ENCODE measurements around the gene JAM2. TPM values are rescaled to one million over a fixed set of nuclear protein-coding genes. Genes with fewer than 3 reads are reported as not detected.
A peak's percentile ranks its signal among the peaks of the same experiment; 100 is the strongest.

Gene JAM2, protein sequence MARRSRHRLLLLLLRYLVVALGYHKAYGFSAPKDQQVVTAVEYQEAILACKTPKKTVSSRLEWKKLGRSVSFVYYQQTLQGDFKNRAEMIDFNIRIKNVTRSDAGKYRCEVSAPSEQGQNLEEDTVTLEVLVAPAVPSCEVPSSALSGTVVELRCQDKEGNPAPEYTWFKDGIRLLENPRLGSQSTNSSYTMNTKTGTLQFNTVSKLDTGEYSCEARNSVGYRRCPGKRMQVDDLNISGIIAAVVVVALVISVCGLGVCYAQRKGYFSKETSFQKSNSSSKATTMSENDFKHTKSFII
- 10 to 100 TPM; 12.3 to 15.6 TPM for total RNA-seq

DNA sequence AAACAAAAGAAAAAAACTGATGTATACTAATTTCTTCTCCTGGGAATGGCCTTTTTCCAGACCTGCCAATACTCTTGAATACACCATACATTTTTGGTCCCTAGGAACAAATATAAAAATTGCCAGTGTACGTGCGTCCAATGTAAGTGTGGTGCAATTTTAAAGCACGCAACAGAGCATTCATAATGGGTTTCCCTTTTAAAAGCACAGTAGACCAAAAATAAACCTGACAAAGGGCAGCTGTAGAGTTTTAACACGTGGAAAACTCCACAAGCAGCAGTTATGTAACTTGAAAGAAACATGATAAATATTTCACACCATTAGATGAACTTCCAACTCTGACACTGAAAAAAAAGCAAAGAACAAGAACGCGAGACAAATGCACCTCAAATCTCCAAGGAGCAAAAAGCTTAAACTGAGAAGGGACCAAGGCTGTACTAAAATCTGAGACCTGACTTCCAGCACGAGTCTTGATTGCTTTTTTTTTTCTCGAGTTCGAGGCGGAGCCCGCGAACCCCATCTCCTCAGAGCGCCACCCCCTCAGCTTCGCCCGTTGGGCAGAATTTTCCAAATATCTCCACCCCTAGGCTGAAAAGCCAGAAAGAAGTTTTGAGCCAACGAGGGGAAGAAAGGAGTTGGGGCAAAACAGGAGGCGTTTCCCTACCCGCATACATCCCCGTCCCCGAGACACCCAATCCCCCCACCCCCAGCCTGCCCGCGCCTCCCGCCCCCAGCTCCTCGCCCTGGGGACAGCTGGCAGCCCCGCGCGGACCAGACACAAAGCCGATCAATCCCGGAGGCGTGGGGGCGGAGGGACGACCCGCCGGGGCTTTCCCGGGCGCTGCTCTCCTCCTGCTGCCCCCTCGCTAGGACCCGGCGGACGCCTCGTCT is at the start of gene JAM2:
Gene JAM2, plus strand, starts transcription at position 599 of the 891 bp plus-strand sequence. CDS start 564 bp downstream, outside the sequence.
- H3K4me1 ChIP-seq: peaks cover 0 to 16% of the 10 kb centered on the region in 2 donors
- TF ChIP-seq, protein P1, sequence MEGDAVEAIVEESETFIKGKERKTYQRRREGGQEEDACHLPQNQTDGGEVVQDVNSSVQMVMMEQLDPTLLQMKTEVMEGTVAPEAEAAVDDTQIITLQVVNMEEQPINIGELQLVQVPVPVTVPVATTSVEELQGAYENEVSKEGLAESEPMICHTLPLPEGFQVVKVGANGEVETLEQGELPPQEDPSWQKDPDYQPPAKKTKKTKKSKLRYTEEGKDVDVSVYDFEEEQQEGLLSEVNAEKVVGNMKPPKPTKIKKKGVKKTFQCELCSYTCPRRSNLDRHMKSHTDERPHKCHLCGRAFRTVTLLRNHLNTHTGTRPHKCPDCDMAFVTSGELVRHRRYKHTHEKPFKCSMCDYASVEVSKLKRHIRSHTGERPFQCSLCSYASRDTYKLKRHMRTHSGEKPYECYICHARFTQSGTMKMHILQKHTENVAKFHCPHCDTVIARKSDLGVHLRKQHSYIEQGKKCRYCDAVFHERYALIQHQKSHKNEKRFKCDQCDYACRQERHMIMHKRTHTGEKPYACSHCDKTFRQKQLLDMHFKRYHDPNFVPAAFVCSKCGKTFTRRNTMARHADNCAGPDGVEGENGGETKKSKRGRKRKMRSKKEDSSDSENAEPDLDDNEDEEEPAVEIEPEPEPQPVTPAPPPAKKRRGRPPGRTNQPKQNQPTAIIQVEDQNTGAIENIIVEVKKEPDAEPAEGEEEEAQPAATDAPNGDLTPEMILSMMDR (IDR thresholded peaks at IDR 0.05): no peak
- no peaks in the 10 kb centered on the region for H3K27me3 ChIP-seq
- no peaks in the 10 kb centered on the region for H3K9me3 ChIP-seq
- H3K36me3 ChIP-seq: no peaks in the 10 kb centered on the region
- H3K4me3 ChIP-seq: peak within 1 kb of the TSS; percentile 68 to 85
- peak within 1 kb of the TSS; percentile 81 to 90 for H3K27ac ChIP-seq
- no peak for DNase-seq (ENCODE audit: low spot score)

DNA sequence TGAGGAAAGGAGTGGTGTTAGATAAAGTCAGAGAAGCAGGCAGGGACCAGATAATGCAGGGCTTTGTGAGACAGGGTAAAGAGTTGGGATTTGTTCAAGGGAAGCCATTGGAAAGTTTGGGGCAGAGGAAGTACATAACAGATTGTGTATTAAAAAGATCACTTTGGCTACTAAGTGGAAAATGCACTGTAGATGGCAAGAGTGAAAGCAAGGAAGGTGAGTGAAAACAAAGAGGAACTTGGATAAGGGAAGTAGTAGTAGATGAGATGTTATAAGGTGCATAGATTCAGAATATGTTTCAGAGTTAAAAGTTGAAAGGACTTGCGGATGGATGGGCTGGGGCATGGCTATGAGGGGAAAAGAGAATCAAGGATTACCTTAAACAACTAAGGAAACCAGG is 49.2 kb upstream of the JAM2 start:
- H3K4me3 ChIP-seq: no peak overlapping the region
- H3K27ac ChIP-seq: no peak overlapping the region
- H3K27me3 ChIP-seq: no peaks in the 10 kb centered on the region
- no peaks in the 10 kb centered on the region for H3K9me3 ChIP-seq
- H3K4me1 ChIP-seq: no peaks in the 10 kb centered on the region
- peaks cover 47% of the 10 kb centered on the region for H3K36me3 ChIP-seq
- DNase-seq (ENCODE audit: low spot score): no peak
- TF ChIP-seq, protein P1 (IDR thresholded peaks at IDR 0.05): no peak

DNA sequence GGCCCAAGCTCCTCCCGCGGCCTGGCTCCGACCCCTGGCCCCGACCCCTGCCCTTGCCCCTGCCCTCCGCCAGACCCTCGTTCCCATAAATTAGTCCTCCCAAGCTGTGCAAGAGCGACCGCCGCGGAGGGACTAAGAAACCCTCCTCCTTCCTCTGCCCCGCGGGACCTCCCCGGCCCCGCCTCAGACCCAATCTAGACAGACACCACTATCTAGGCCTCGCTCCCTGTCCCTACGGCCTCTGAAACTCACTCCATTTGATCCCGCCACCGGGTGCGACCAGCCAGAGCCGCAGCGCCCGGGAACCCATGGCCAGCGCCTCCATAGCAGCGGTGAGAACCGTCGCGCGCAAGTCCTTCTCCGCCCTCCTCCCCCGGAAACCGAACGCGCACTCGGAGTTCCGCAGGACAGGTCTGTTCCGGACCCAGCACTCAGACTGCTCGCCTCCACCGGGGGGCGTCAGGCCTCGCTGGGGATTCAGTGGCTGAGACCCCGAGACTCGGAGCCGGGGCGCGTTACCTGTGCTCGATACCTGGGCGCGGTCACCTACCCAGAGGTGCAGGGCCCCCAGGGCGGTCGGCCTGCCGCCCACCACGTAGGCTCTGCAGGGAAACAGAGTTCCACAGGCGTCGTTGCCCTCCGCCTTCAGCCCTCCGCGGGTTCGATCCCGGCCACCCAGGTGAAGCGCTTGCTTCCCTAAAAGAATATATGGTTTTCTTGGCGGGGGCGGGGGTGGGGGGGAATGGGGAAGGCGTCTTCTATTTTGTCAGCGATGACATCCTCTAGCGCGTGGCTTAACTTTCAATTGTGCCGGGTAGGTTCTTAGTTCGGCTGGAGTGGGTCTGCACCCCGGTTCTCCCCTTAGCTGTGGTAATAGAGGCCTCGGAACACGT is 31.7 kb upstream of the JAM2 start, which contains the start of gene MRPL39:
Gene MRPL39, minus strand, starts transcription at position 331 of the 893 bp plus-strand sequence. Its CDS starts 6 bp downstream, at position 325.
- H3K4me1 ChIP-seq: peaks cover 3 to 25% of the 10 kb centered on the region in 2 donors
- H3K36me3 ChIP-seq: peaks cover 10% of the 10 kb centered on the region
- peak within 1 kb of the TSS; percentile 84 to 85 for H3K27ac ChIP-seq
- no peaks in the 10 kb centered on the region for H3K9me3 ChIP-seq
- peak; percentile 86 for DNase-seq (ENCODE audit: low spot score)
- no peaks in the 10 kb centered on the region for H3K27me3 ChIP-seq
- H3K4me3 ChIP-seq: peak within 1 kb of the TSS; percentile 86 to 87
- TF ChIP-seq, protein P1 (IDR thresholded peaks at IDR 0.05): peak; percentile 43 to 67

DNA sequence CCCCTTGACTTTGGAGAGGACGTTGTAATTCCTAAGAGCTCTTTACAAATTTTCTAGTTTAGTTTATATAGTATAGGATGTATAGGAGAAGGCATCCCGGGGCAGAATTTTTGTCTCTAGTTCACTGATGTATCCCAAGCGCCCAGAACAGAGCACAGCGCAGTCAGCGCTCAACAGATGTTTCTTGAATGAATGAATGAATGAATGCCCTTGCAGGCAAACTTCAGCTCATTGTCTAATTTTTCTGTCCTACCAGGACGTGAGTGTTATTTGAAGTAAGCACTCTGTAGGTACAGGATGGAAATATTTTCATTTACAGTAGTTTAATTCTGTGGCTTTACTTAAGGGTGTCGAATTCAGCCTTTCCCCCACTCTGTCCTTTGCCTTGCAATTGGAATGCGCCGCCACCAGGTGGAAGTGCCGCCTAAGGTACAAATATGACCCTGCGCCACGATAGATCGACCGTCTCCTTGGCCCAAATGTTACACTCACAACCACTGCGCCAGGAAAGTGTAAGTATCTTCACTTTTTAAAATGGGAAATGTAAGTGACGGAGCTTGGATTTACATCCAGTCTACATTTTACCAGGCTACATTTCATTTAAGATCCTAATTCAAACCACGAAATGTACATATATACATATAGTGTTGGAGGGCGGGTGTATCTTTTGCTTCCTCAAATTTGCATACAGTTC is 30.9 kb upstream of the JAM2 start:
- TF ChIP-seq, protein P1 (IDR thresholded peaks at IDR 0.05): peak; percentile 94 to 95
- peaks cover 3 to 25% of the 10 kb centered on the region in 2 donors for H3K4me1 ChIP-seq
- peaks cover 7% of the 10 kb centered on the region for H3K36me3 ChIP-seq
- peak; percentile 86 for DNase-seq (ENCODE audit: low spot score)
- H3K27me3 ChIP-seq: no peaks in the 10 kb centered on the region
- peak overlapping the region; percentile 84 to 85 for H3K27ac ChIP-seq
- peak overlapping the region; percentile 86 to 87 for H3K4me3 ChIP-seq
- no peaks in the 10 kb centered on the region for H3K9me3 ChIP-seq

DNA sequence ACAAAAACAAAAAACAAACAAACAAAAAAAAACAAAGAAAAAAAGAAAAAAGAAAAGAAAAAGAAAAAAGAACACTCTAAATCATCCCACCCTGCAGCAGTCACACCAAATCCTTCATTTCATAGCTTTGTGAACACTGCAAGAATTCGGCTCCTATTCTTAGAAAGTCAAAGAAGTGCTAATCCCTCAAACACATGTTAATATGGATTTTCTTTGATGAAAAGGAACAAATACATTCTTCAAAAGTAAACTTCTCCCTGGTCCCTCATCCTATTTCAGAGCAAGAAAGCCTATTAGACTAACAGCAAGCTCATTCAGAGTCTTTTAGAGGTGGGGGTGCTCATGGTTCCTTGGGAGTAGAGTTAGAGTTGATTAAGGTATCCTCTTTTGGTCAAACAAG is 24.6 kb upstream of the JAM2 start:
- no peak for DNase-seq (ENCODE audit: low spot score)
- Histone ChIP-seq H3K27ac (no peak overlapping the region), H3K4me3 (no peak overlapping the region), H3K4me1 (no peaks in the 10 kb centered on the region), H3K36me3 (no peaks in the 10 kb centered on the region), H3K9me3 (no peaks in the 10 kb centered on the region), H3K27me3 (no peaks in the 10 kb centered on the region)
- TF ChIP-seq, protein P1 (IDR thresholded peaks at IDR 0.05): no peak
